Bronchial epithelial cell (primary cell): Measurements from ENCODE around the gene RUNX3. TPM values are rescaled to one million over a fixed set of nuclear protein-coding genes. Genes with fewer than 3 reads are reported as not detected.

ENCODE experiments used
- DNase-seq: peaks from one replicate; pipeline ENCODE4 v3.0.0-alpha.2; 2010; ENCODE audit warnings: low read depth
- FAIRE-seq: peaks from 2 replicates; lab custom pipeline; 2011; peaks lifted over from hg19 to GRCh38; lab: Jason Lieb, UNC
- H3K27me3 ChIP-seq: 2 replicates; pipeline ENCODE4 v1.5.1; 2011; ENCODE audit warnings: low read length; ENCODE audit not compliant: control insufficient read depth, insufficient read depth
- H3K36me3 ChIP-seq: 2 replicates; pipeline ENCODE4 v1.5.1; 2011; ENCODE audit warnings: low read length; ENCODE audit not compliant: control insufficient read depth, insufficient read depth
- H3K4me3 ChIP-seq: 2 replicates; pipeline ENCODE4 v1.5.1; 2011; ENCODE audit warnings: mild to moderate bottlenecking, low read depth, low read length, control low read depth
- CTCF ChIP-seq: IDR thresholded peaks from 2 replicates; pipeline ENCODE4 v1.5.1; 2011; ENCODE audit warnings: mild to moderate bottlenecking, moderate library complexity, low read length, control low read depth, inconsistent platforms; ENCODE audit not compliant: insufficient read depth, severe bottlenecking
- total RNA-seq: library from RNA; depleted of rRNA; stranded (reverse); fragments of >200 nt; gene quantifications from 2 replicates; pipeline ENCODE4 v1.2.1, GENCODE V29; 2014

The RUNX3 gene
- total RNA-seq, 1 donor from 2014 or later = 0.26 TPM

DNA sequence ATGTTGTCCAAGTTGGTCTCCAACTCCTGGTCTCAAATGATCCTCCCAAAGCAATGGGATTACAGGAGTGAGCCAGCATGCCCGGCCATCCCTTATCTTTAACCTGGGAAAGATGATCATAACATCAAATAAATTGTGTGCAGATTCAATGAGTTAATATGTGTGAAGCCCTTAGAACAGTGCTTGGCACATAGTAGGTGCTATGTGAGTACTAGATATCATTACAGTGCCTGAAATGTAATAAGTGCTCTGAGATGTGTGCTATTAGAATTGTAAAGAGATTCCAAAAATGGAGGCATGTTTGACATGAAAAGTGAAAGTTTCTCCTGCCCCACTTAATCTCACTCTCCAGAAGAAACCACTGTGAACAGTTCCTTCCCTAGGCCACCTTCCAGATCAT is 71.8 kb downstream of the RUNX3 start:
- Histone ChIP-seq H3K36me3 (no peaks in the 10 kb centered on the region), H3K4me3 (no peak overlapping the region), H3K27me3 (no peaks in the 10 kb centered on the region)
- no peak for DNase-seq
- TF ChIP-seq CTCF = no peak
- FAIRE-seq = no peak

GRCh38 chr1:24857507-24858133 is 72.5 kb downstream of the RUNX3 start:
- H3K27me3 ChIP-seq = no peaks in the 10 kb centered on the region
- no peak for FAIRE-seq
- no peak for DNase-seq
- peak; percentile 0 for TF ChIP-seq CTCF
- H3K36me3 ChIP-seq = no peaks in the 10 kb centered on the region
- no peak overlapping the region for H3K4me3 ChIP-seq

- TF ChIP-seq CTCF = no peak
- Histone ChIP-seq H3K27me3 (no peaks in the 10 kb centered on the region), H3K4me3 (no peak overlapping the region), H3K36me3 (no peaks in the 10 kb centered on the region)
- no peak for FAIRE-seq
- DNase-seq = no peak
Observed at GRCh38 chr1:24856787-24857506, 73.1 kb downstream of the RUNX3 start.

GRCh38 chr1:24855474-24855873 is 74.6 kb downstream of the RUNX3 start:
- DNase-seq (no peak), FAIRE-seq (no peak)
- no peak for TF ChIP-seq CTCF
- no peaks in the 10 kb centered on the region for H3K27me3 ChIP-seq
- H3K36me3 ChIP-seq = no peaks in the 10 kb centered on the region
- no peak overlapping the region for H3K4me3 ChIP-seq

DNA sequence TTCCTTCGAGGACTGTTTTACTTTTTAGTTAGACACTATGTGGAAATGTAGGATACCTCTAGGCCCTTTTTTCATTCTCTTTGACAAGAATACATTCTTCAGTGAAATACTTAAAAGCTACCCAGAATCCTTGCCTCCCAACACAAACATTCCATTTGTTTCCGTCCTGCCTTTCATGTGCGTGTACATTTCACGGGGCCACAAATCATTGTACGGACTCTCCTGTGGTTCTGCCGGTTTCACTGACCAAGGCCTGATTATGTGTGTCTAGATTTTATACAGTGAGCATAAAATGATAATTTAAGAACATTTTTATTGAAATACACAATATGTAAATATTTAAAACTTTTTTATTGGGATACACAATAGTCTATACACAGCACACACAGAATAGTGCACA is 76.4 kb downstream of the RUNX3 start:
- no peak overlapping the region for H3K4me3 ChIP-seq
- FAIRE-seq = no peak
- H3K36me3 ChIP-seq = no peaks in the 10 kb centered on the region
- no peaks in the 10 kb centered on the region for H3K27me3 ChIP-seq
- DNase-seq = no peak
- no peak for TF ChIP-seq CTCF
